HG03439 (cell line): Measurements from ENCODE around the gene LMOD1.
A peak's percentile ranks its signal among the peaks of the same experiment; 100 is the strongest.
"Not testable (repeated sequence)": the region's sequence is repeated elsewhere in the genome, so short reads cannot be mapped to it uniquely, and the experiment has no call there.

Source experiments
- ATAC-seq: cut with Tn5 transposase; IDR thresholded peaks from one replicate; pipeline ENCODE4 v1.9.1; 2021; ENCODE audit warnings: mild to moderate bottlenecking, moderate library complexity; ENCODE audit not compliant: unreplicated experiment

LMOD1 gene

DNA sequence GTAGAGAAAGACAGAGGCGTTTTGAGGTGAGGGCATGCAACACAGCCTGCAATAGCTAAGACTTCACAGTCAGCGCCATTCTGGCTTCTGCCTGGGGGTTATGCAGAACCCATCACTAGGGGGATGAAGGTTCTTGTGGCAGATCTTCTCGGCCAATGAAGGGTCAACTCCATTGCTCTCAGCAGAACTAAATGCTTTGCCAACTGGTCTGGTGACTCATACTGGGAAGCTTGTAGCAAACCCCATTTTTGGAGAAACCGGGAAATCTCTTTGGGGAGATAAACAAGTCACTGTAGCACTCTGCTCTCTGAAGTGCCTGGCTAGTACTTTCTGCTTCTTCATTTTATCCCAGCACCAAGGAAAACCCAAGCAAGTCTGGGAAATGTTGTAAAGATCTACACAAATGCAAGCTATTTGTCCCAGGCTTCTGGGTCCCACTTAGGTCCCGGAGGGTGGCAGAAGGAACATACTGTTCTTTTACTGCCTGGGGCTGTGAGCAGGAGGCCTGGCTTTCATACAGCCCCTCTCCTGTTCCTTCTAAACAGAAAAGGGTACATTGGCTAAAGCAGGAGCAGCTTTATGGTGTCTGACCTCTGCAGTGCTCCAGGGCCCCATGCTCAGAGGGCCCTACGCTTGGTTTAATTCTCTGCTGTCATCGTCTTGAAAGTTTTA is 28.9 kb downstream of the LMOD1 start:
- ATAC-seq = no peak

DNA sequence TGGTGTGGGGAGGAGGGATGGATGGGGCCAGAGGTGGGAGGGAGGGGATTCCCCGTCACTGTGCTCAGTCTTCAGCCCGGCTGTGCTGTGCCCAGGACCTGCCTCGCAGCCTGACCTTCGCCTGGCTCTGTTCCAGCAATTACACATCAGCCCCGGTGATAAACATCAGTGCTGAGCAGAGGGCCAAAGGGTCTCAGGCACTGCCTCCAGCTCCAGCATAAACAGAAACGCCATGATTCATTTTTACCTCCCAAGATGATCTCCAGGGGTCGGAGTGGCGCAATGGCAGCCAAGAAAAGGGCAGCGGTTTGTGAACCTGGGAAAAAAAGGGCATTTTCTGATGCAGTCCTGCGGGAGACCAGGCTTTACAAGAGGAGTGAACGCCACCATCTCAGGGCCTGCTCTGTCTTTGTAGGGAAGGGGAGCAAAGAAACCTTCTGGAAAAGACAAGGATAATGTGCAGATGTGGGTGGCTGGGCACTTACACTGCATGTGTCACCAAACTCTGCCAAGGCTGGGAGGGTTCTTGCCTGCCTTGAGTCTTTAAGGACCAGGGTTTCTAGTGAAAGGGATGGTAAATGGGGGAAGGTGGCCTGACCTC is 29.6 kb downstream of the LMOD1 start:
- no peak for ATAC-seq

DNA sequence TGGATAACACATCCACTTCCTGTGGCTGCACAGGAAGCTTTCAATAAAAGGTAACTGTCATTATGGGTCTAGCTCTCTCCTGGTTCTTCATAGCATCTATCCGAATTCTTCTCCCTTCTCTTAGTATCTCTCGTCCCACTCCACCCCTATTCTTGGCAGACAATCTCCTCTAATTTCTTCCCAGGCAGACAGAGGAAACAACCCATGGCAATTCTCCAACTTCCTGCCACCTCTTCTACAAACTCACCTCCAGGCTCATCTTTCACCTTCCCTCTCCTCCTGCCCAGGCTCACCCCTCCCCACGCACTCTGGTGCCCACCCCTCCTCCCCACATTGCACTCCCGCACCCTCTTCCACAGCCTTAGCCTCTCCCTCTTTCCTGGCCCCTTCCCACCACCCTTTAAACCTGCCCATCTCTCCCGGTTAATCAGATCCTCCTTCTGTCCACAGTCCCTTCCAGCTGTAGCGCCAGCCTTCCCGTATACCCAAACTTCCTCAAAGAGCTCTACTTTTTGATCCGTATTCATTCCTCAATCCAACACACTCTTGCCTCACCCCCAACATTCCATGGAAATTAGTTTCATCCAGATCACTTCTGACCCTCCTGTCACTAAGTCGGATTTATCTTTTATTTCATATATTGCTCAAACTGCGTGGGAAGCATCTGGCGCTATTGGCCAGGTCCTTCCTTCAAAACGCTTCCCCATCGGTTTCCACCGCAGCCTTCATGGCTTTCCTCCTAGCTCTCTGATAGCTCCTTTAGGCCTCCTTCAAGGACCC is 31.7 kb downstream of the LMOD1 start:
- ATAC-seq = no peak

DNA sequence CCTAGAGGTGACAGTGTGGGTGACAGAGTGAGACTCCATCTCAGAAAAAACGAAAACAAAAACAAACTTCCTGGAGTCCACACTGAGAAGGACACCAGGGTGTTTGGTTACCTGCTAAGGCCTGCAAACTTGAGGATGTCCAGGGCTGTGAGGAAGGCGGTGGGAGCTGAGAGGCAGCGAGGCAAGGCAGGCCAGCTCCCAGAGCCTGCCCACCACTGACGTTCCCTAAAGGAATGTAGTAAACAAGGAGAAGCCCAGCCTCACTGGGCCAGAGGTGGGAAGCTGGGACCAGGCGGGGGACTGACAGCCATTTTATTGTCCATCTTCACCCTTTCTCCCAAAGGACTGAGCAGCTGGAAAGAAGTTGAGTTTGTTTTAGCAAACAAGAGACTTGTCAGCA is 33.5 kb downstream of the LMOD1 start:
- no peak for ATAC-seq

DNA sequence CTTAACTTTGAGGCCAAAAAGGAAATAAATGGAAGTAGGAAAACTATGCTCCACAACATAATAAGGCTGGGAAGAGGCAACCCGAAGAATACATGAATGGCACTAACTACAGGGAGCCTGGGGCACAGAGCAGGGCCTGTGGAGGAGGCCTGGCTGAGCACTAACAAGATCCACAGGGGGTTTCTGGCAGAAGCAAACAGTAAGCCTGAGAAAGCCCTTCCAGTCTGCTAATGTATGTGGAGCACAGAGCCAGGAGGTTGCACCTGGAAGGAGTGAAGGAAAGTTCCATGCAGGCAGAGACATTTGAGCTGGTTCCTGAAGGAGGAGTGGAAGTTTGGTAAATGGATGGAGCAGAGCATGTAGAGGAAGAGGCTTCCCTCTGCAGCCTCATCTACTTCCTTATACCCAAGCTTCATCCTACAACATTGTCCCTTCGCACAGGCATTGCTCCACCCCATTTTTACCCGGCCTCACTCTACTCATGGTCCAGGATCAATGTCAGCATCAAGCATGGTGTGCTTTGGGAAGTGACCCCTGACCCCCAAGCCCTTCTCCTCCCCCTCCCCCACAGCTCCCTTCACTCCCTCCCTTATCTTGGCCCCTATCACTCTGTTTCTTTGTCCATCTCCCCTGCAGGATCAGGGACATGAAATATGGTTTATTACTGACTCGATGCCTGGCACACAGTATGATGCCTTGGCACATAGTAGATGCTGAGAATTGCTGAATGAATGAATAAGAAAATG is 34.3 kb downstream of the LMOD1 start:
- ATAC-seq = no peak

DNA sequence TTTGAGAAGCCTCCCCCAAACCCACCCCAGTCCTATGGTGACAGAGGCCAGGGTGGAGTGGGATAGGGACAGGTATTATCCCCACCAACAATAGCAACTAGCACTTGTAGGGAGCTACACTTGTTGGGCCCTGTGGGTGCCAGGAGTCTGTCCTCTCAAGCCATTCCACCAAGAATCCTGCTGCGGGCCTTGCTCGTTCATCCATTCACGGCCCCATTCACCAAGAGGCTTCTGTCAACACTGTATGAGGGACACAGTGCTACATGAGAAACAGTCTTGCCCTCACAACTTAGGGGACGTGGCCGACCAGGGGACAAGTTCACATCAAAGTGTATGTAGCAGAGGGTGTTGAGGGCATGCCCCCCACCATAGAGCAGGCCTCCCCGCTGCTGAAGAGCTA is 38.7 kb downstream of the LMOD1 start:
- no peak for ATAC-seq

DNA sequence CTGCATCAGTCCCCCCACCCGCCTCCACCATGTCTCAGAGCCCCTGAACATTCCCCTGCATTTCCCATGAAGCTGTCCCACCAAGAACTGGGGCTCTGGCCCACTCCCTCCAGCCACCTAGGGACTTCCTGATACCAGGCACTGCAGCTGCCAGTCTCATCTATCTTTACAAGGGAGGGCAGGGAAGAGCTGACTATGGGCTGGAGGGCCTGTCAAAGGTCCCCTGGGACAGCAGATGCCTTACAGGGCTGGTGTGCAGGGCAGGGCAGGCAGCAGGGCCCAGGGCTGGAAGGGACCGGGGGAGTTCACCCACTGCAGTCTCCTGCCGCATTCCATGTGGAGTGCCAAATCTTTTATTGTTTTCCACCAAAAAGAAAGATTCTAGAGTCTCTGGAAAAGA is 40.0 kb downstream of the LMOD1 start:
- no peak for ATAC-seq

DNA sequence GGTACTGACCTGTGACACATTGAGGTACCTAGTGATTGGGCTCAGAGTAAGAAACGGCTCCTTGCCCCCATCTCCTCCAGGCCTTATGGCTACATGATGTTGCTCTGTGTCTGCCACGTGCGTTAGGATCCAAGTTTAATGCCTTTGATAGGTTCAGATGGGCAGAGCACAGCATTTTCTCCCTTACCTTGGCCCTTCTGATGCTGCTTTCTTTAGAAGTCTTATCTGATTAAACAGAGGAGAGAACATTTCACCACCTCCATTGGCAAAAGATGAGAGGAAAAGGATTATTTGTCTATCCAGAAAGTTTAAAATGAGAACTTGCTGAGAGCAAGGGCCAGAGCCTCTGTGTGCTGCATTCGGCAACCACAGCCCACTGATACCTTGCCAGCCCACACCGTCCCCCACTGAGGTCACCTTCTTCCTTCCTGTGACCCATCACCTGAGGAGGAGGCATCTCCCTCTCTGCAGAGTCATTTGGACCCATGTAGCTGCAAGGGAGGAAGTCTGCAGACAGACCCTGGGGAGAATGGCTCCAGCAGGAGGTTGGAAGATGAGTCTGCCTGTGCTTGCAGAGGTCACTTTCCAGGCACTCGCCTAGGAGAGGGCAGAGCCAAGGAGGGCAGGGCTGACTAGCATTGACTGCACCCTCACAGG is 41.0 kb downstream of the LMOD1 start:
- ATAC-seq = no peak

DNA sequence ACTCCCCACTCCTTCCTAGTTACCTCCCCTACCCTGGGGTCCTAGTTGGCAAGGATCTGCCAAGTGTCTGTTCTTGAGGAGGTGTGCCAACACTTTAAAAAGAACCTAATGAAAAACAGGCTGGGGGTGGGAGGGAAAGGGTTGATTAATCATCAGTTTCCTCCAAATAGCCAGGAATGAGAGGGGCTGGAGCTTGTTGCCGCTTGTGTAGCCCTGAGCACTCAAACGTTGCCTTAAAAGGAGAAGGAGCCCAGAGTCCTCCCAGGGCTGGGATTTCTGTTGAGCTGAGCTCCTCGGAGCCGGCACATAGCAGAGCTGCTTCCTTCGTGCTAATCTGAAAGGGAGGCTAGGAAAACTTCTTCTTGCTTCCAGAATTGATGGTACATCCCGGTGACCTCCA is 41.8 kb downstream of the LMOD1 start:
- ATAC-seq = no peak

DNA sequence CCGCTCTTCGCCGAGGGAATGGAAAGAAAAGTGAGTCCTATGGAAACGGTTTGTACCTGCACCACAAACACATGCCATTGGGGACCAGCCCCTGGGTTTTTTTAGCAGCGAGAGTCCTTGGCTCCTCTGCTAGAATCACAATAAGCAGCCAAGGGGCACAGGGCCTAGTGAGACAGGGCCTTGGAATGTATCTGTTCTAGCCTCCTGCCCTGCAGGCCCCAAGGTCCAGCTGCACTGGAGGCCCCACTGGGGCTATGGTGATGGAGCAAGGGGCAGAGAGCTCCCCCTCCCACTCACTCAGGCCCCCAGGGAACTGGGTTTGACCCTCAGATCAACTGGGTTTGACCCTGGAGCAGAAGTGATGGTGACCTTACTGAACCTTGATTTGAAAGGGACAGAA is 43.2 kb downstream of the LMOD1 start:
- ATAC-seq = no peak

DNA sequence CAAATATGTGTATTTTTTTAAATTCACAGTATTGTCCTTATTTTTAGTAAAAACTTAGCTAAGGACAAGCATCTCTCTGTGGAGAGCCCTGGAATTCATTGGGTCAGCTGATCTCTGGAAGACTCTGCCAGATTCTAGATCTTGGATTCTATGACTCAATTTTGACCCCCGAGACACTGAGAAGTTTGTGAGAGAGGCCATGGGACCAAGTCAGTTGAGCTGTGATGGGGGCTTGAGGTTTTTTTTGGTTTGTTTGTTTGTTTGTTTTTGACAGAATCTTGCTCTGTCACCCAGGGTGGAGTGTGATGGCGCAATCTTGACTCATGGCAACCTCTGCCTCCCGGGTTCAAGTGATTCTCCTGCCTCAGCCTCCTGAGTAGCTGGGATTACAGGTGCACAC is 44.1 kb downstream of the LMOD1 start:
- ATAC-seq = no peak

DNA sequence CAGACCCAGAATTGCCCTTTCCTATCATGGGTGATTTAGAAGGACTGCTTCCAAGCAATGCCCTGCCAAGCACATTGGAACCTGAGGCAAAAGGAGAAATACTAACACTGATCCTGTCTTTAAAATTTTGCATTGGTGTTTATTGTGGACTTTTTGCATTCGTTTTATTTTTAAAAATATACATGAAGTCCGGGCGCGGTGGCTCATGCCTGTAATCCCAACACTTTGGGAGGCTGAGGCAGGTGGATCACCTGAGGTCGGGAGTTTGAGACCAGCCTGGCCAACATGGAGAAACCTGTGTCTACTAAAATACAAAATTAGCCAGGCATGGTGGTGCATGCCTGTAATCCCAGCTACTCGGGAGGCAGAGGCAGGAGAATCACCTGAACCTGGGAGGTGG is 45.3 kb downstream of the LMOD1 start:
- ATAC-seq = not testable (repeated sequence)

DNA sequence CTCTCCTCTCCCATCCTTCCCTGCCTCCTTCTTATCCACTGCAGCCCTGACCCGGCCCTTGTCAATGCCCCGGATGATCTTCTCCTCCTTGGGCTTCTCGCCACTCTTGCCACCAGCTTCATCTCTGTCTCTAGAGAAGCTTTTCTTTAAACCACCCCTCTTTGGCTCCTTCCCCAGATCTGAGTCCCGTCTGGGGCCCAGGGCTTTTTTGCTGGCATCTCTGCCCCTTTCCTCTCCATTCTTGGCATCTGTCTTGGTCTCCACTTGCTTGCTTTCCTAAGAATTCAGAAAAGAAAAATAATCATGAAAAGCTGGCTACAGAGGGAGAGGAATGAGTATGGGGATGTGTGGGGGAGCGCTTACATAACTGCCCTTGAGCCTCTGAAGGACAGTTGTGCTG is 45.9 kb downstream of the LMOD1 start:
- no peak for ATAC-seq

DNA sequence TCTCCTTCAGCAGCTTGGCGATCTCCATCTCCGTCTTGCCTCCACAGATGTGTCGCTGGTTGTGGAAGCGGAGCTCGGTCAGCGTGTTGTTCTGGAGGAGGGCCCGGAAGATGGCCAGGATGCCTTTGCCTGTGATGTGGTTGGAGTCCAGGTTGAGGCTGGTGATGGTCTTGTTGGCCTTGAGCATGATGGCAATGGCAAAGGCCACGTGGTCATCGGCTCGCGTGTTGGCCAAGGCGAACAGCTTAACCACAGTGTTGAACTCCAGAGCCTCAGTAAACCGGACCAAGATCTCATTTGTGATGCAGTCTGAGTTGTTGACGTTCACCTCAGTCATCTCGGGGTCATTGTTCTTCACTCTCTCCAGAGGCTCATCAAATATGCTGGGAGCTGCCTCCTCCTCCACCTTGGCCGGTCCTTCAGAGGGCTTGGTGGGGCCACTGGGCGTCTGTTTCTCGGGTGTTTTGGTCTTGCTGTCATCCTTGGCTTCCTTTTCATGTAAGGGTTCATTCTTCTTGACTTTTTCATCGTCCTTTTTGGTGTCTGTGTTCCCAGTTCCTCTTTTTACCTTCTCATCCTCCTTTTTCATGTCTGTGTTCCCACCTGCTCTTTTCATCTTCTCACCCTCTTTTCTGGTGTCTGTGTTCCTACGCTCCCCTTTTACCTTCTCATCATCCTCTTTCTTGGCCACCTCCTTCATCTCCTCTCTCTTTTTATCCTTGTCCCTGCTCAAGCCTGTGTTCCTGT is 46.5 kb downstream of the LMOD1 start:
- no peak for ATAC-seq

DNA sequence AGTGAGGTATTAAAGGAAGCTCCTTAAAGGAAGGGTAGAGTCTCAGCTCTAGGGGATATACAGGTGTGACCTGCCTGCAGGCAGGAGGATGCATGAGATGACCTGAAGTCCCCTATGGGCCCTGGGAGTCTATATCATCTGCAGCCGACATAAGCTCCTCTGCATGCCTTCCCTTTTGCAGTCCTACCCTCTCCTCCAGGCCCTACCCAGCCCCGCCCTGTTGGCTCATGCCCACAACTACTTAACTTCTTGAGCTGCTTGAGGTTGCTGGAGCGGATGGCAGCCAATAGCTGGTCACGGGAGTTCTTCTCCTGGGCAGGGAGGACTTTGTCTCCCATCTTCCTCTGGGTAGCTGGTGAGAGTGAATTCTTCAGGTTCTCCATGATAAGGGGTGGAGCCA is 47.4 kb downstream of the LMOD1 start:
- no peak for ATAC-seq

DNA sequence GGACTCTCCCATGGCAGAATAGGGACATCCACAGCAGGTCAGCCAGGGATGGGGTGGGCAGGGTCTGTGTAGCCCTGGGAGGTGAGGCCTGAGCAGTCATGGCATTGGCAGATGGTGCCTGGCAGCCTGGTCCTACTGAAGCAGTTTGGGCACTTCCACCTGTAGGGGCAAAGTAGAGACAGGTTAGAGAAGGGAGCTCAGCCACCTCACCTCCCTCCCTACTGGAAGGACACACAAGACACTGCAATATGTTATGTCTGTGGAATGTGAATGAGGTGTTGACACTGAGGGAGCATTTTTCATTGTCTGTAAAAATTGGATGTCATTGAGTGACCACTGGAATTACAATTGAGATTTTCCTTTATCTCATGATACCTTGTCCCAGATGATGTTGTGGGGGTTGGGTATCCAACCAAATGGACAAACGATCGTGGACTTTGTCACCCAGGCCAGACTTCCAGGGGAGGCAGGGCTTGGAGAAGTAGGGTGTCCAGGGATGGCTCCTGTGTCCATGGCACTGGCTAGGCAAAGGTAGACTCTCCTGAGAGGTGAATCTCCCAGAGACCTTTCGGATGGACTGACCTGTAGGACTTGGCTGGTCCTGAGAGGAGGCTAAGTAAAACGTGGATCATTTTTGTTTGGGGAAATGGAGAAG is 48.0 kb downstream of the LMOD1 start:
- ATAC-seq = no peak

DNA sequence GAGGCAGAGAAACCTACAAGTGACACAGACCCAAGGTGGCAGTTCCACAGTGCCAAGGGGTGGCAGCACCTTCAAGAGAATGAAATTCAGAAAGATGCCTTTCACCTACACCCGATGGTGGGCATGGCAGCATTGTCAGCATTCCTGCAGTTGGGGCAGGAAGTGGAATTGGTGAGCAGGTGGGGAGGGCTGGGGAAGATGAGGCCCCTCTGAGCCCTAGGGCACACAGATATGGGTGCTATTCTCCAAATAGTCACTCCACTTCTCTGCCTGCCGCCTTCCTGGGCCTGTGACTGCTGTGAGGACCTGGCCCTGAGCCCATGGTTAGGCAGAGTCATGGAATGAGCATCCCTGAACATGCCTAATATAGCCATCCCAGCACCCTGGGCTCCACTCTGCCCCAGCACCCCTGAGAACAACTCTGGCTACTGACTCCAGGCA is 49.4 kb downstream of the LMOD1 start:
- no peak for ATAC-seq

DNA sequence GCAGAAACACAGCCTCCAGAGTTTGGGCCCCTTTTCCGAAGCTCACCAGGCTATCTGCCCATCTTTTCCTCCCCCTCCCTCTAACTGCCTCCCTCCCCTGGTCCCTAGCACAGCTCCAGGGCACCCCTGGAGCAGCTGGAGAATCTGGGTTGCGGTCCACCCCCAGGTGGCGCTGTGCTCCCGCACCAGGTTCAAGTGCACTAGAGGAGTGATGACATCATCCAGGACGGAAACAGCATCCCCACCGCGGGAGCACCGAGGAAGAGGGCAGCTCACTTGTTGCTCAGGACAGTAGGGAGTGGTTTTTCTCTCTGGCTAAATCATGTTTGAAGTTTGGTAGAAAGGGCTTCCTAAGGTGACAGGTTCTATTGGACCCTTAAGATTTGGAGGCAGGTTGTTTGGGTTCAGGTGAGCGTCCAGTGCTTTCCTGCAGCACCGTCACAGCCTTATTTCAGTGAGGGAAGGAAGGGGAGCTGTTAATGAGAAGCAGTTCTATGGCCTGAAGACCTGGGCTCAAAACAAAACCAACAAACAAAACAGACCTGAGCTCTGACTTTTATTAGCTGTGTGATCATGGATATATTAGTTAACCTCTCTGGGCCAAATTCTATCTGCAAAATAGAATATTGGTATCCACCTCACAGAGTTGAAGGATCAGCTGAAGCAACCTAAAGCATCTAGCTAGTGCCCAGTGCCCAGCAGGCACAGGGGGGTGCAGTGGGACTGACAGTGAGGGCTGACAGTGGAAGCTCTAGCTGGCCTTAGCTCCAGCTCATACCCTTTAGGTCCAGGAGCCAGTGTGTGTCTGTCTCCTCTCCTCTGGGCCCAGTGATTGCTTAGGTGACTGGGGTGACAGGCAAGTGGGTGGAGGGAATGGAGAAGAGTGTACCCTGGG is 50.2 kb downstream of the LMOD1 start:
- peak; percentile 79 for ATAC-seq
